Choroid plexus epithelial cell (primary cell): Measurements from ENCODE around the gene HMGCS1.
"Not testable (repeated sequence)": the region's sequence is repeated elsewhere in the genome, so short reads cannot be mapped to it uniquely, and the experiment has no call there.

Experiments used
- DNase-seq: peaks from one replicate; pipeline ENCODE4 v3.0.0-alpha.2; 2010; ENCODE audit warnings: low read depth
- H3K4me3 ChIP-seq: 2 replicates; pipeline ENCODE4 v1.5.1; 2011; ENCODE audit warnings: low read depth, mild to moderate bottlenecking, control low read depth, low read length, moderate library complexity
- TF ChIP-seq, protein P1 (sequence below): conservative IDR thresholded peaks from 2 replicates; pipeline ENCODE4 v1.5.1; 2011; ENCODE audit warnings: low read depth, mild to moderate bottlenecking, control low read depth, inconsistent platforms, low read length, moderate library complexity

The HMGCS1 gene

DNA sequence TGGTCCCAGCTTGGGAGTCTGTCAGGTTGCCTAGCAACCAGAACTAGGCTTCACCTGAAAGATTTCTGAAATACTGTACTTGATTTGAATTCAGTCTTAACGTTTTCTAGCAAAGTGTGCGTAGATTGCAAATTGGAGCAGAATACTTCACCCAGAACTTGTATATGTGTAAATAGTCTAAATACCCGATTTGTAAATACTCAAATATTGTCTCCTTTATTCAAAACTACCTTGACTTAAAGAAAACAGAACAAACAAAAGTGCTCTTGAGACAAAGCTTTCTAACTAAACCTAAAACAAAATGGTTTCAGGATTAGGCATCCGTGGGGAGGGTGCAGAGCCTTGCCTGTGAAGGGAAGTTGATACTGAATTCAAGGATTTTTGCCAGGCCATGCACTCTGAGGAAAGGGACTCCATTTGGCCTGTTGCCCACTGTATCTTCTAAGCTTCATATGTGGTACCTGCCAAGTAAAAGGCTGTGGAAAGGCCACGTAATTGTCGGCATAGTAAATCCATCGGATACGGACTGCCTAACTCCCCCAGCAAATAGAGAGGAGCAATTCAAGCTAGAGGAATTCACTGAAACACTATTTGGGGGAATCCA, 744 bp upstream of the HMGCS1 start:
- peak; percentile 23 for DNase-seq

DNA sequence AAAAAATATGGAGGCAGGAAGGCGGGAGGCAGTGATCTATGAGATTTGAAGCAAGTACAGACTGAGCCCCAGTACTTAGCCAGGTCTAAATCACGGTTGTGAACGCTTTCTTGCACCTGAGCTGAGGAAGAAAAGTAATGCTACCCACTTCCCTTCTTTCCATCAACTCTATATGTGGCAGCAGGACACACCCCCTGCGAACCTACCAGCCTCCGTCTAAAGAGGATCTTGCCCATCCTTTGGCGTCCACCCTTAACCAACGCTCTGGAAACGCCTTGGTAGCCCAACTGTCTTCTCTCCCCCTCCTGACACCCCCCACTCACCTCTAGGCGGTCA, 545 bp downstream of the HMGCS1 start:
- no peak for DNase-seq
- TF ChIP-seq, protein P1, sequence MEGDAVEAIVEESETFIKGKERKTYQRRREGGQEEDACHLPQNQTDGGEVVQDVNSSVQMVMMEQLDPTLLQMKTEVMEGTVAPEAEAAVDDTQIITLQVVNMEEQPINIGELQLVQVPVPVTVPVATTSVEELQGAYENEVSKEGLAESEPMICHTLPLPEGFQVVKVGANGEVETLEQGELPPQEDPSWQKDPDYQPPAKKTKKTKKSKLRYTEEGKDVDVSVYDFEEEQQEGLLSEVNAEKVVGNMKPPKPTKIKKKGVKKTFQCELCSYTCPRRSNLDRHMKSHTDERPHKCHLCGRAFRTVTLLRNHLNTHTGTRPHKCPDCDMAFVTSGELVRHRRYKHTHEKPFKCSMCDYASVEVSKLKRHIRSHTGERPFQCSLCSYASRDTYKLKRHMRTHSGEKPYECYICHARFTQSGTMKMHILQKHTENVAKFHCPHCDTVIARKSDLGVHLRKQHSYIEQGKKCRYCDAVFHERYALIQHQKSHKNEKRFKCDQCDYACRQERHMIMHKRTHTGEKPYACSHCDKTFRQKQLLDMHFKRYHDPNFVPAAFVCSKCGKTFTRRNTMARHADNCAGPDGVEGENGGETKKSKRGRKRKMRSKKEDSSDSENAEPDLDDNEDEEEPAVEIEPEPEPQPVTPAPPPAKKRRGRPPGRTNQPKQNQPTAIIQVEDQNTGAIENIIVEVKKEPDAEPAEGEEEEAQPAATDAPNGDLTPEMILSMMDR, result no peak
- H3K4me3 ChIP-seq, result peak overlapping the region; percentile 98

More for the DNA sequence above, 744 bp upstream of the HMGCS1 start:
- peak overlapping the region; percentile 52 for H3K4me3 ChIP-seq
- TF ChIP-seq, protein P1, result no peak

DNA sequence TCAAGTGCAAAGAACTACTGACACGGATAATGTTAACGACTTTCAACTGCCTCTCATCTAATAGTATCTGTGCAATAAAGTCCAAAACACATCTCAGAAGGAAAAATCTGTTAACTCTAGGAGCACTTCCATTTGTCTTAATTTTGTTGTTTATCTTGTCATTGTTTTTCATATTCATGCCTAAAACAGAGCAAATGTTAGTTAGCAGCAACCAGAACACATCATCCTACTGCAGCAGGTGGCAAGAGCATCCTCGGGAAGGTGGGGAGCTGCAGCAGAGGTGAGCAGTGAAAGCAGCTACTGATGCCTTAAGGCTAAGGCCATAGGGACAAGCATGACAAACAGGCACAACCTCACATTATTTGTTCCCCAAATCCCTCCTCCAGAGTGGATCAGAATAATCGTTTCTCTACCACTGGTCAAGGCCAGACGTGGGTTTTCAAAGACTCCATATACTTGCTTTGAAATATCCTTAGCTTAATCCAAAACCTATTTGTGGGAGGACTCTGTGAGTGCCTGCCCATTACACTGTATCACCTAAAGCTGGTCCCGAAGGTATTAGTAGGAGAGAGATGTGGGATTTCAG, 1.0 kb downstream of the HMGCS1 start:
- DNase-seq, result no peak
- H3K4me3 ChIP-seq, result peak overlapping the region; percentile 98
- TF ChIP-seq, protein P1, result no peak

DNA sequence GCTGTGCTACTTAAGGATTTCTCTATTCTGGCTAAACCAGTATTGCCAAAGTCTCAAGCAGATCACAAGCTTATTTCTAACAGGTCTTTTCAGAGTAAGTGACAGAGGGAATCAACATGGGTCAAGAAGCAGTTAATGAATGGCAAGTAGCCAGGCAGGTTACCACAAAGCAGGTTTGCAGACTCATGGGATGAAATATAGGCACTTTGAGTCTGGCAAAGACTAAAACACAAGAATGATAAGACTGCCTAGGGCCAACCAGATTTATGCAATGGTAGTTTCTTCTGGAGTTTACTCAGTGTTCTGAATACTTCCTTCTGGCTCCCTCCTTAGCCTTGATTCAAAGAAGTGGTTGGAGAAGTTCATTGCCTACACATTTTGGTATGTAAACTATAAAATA, 3.6 kb downstream of the HMGCS1 start:
- TF ChIP-seq, protein P1, result no peak
- H3K4me3 ChIP-seq, result no peak overlapping the region
- peak; percentile 38 for DNase-seq

DNA sequence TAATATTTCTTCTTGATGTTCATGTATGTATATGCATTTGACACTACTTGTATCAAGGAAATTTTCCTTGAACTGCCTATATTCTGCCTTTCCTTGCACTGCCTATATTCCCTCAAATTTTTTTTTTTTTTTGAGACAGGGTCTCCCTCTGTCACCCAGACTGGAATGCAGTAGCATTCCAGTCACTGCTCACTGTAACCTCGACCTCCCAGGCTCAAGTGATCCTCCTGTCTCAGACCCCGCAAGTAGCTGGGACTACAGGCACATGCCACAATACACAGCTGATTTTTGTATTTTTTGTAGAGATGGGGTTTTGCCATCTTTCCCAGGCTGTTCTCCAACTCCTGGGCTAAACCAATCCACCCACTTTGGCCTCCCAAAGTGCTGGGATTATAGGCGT, 4.1 kb downstream of the HMGCS1 start:
- no peak for DNase-seq
- no peak overlapping the region for H3K4me3 ChIP-seq

DNA sequence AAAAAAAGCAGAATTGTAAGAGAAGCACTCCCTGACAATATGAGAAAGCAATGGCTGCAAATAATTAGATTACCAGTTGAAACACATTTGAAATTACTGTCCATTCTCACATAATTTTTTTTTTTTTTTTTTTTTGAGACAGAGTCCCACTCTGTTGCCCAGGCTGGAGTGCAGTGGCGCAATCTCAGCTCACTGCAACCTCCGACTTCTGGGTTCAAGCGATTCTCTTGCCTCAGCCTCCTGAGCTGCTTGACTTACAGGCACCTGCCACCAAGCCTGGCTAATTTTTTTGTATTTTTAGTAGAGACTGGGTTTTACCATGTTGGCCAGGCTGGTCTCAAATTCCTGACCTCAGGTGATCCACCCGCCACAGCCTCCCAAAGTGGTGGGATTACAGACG, 6.3 kb downstream of the HMGCS1 start:
- DNase-seq, H3K4me3 ChIP-seq: not testable (repeated sequence)

More for the DNA sequence above, 4.1 kb downstream of the HMGCS1 start:
- TF ChIP-seq, protein P1, result no peak

DNA sequence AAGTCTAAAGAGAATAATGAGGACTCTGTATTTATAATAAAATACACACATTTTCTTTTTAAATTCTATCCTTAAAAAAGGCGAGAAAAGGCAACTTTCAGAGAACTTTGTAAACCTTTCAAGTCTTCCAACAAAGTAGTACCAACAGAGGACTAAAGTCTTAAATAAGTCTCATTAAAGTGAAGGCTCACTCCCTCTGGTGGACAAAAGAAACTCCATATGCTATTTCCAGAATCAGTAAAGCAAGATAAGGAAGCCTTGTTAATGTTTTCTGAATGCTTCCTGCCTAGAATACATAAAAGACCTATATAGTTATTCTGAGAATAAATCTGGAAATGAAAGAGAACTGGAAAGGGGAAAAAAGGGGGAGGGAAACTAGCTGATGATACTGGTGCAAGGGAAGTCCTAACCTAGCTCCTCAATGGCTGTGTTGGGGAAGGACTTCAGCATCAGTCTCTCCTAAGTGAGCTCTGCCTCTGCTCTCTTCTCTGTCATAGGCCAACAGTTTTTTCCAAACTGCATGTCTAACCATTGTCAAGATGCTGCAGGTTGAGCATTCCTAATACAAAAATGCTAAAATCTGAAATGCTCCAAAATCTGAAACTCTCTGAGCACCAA, 7.2 kb downstream of the HMGCS1 start:
- TF ChIP-seq, protein P1, result peak; percentile 67
- H3K4me3 ChIP-seq, result no peak overlapping the region
- DNase-seq, result peak; percentile 88
